Suprapubic skin (tissue), 4 donors: Measurements from ENCODE around the gene ASNSD1. TPM values are rescaled to one million over a fixed set of nuclear protein-coding genes. Genes with fewer than 3 reads are reported as not detected.
A peak's percentile ranks its signal among the peaks of the same experiment; 100 is the strongest.

Experiments used
- DNase-seq, 2 donors: peaks; one replicate each; pipeline ENCODE4 v3.0.0-alpha.2; 2019; ENCODE audit warnings: low spot score in 2 of 2
- H3K27ac ChIP-seq: fragments of 200-600 bp; sonication (generic); one replicate; pipeline ENCODE4 v1.5.1; 2019
- H3K27me3 ChIP-seq: fragments of 200-600 bp; sonication (generic); one replicate; pipeline ENCODE4 v1.5.1; 2019
- H3K36me3 ChIP-seq: fragments of 200-600 bp; sonication (generic); one replicate; pipeline ENCODE4 v1.5.1; 2019
- H3K4me1 ChIP-seq: fragments of 200-600 bp; sonication (generic); one replicate; pipeline ENCODE4 v1.5.1; 2019
- H3K4me3 ChIP-seq: fragments of 200-600 bp; sonication (generic); one replicate; pipeline ENCODE4 v1.5.1; 2019; ENCODE audit warnings: mild to moderate bottlenecking
- H3K9me3 ChIP-seq: fragments of 200-600 bp; sonication (generic); one replicate; pipeline ENCODE4 v1.5.1; 2019
- EP300 ChIP-seq: sonication (generic); formaldehyde crosslinking; IDR thresholded peaks from one replicate; pipeline ENCODE4 v1.6.1; 2017; ENCODE audit warnings: antibody characterized with exemption
- POLR2A ChIP-seq, 2 donors: fragments of 450-650 bp; IDR thresholded peaks; one replicate each; pipeline ENCODE4 v1.6.1; 2017; ENCODE audit warnings: antibody characterized with exemption in 2 of 2, mild to moderate bottlenecking in 2 of 2, moderate library complexity in 2 of 2
- POLR2AphosphoS5 ChIP-seq, 3 donors: sonication (generic); formaldehyde crosslinking; IDR thresholded peaks; one replicate each; pipeline ENCODE4 v1.6.1; 2017; ENCODE audit warnings: antibody characterized with exemption in 3 of 3
- WGBS: methylation state at CpG from one replicate; pipeline ENCODE4 v1.1.5; 2018; 5-methylcytosine and 5-hydroxymethylcytosine counted together
- total RNA-seq, 4 donors: library from RNA; depleted of rRNA; stranded (reverse); fragments of >200 nt; gene quantifications; one replicate each; pipeline ENCODE4 v1.1.0, GENCODE V29; 2016
- TF ChIP-seq, protein P1 (sequence below), 2 donors: fragments of 200-600 bp in 1 of 2; fragments of 450-650 bp in 1 of 2; sonication (generic) in 1 of 2; IDR thresholded peaks; one replicate each; pipeline ENCODE4 v1.5.1; 2016 to 2019; ENCODE audit warnings: antibody characterized with exemption in 2 of 2, mild to moderate bottlenecking in 1 of 2, moderate library complexity in 1 of 2

Gene ASNSD1
- total RNA-seq, 4 donors from 2014 or later: 27.9 to 34.8 (median 31.7) TPM

DNA sequence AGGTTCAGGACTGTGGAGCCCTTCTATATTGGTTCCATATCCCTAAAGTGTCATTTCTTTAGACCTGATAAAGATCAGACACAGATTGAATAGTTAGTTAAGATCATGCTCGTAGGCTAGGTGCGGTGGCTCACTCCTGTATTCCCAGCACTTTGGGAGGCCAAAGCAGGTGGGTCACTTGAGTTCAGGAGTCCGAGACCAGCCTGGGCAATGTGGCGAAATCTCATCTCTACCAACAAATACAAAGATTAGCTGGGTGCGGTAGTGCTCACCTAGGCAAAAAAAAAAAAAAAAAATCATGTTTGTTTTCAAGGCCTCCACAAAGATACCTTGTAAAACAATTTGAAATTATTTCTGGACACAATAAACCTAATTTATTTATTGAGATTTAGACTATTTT, 8.7 kb downstream of the ASNSD1 start:
- no peaks in the 10 kb centered on the region for H3K9me3 ChIP-seq
- no peak overlapping the region for H3K27ac ChIP-seq
- peaks cover 48% of the 10 kb centered on the region for H3K36me3 ChIP-seq
- no peaks in the 10 kb centered on the region for H3K27me3 ChIP-seq
- H3K4me1 ChIP-seq: peaks cover 9% of the 10 kb centered on the region
- no peak overlapping the region for H3K4me3 ChIP-seq
- 95% methylated on average over 5 of the region's 5 CpGs for WGBS
- no peak for DNase-seq
- no peak for TF ChIP-seq POLR2A (IDR thresholded peaks at IDR 0.05)
- TF ChIP-seq, protein P1, sequence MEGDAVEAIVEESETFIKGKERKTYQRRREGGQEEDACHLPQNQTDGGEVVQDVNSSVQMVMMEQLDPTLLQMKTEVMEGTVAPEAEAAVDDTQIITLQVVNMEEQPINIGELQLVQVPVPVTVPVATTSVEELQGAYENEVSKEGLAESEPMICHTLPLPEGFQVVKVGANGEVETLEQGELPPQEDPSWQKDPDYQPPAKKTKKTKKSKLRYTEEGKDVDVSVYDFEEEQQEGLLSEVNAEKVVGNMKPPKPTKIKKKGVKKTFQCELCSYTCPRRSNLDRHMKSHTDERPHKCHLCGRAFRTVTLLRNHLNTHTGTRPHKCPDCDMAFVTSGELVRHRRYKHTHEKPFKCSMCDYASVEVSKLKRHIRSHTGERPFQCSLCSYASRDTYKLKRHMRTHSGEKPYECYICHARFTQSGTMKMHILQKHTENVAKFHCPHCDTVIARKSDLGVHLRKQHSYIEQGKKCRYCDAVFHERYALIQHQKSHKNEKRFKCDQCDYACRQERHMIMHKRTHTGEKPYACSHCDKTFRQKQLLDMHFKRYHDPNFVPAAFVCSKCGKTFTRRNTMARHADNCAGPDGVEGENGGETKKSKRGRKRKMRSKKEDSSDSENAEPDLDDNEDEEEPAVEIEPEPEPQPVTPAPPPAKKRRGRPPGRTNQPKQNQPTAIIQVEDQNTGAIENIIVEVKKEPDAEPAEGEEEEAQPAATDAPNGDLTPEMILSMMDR (IDR thresholded peaks at IDR 0.05): no peak
- no peak for TF ChIP-seq EP300
- TF ChIP-seq POLR2AphosphoS5 (IDR thresholded peaks at IDR 0.05): no peak

GRCh38 chr2:189673661-189674373, 12.6 kb downstream of the ASNSD1 start:
- TF ChIP-seq POLR2A (IDR thresholded peaks at IDR 0.05): no peak
- TF ChIP-seq, protein P1 (IDR thresholded peaks at IDR 0.05): no peak
- no peak for TF ChIP-seq EP300
- no peak for TF ChIP-seq POLR2AphosphoS5 (IDR thresholded peaks at IDR 0.05)
- Histone ChIP-seq H3K4me1 (peaks cover 11% of the 10 kb centered on the region), H3K27me3 (no peaks in the 10 kb centered on the region), H3K27ac (peak overlapping the region; percentile 89), H3K4me3 (peak overlapping the region; percentile 52), H3K36me3 (peaks cover 21% of the 10 kb centered on the region), H3K9me3 (no peaks in the 10 kb centered on the region)
- 28% methylated on average over 12 of the region's 12 CpGs for WGBS
- no peak for DNase-seq

- Histone ChIP-seq H3K9me3 (no peaks in the 10 kb centered on the region), H3K4me1 (peaks cover 11% of the 10 kb centered on the region), H3K4me3 (peak within 1 kb of the TSS; percentile 52), H3K27ac (peak within 1 kb of the TSS; percentile 89), H3K36me3 (peaks cover 15% of the 10 kb centered on the region), H3K27me3 (no peaks in the 10 kb centered on the region)
- WGBS: 1% methylated on average over 46 of the region's 62 CpGs
- TF ChIP-seq POLR2AphosphoS5 (IDR thresholded peaks at IDR 0.05) (peak in 1 of 3 donors; percentile 31), POLR2A (IDR thresholded peaks at IDR 0.05) (peak in 1 of 2 donors; percentile 64), EP300 (peak; percentile 8)
- TF ChIP-seq, protein P1 (IDR thresholded peaks at IDR 0.05): peak; percentile 20 to 92
- peak; percentile 93 to 94 for DNase-seq
Observed at GRCh38 chr2:189674374-189675112, 13.3 kb downstream of the ASNSD1 start, which contains the start of gene ANKAR. Gene ANKAR, plus strand, starts transcription at chr2:189674670. Its CDS starts 1,821 bp downstream, at chr2:189676491.

DNA sequence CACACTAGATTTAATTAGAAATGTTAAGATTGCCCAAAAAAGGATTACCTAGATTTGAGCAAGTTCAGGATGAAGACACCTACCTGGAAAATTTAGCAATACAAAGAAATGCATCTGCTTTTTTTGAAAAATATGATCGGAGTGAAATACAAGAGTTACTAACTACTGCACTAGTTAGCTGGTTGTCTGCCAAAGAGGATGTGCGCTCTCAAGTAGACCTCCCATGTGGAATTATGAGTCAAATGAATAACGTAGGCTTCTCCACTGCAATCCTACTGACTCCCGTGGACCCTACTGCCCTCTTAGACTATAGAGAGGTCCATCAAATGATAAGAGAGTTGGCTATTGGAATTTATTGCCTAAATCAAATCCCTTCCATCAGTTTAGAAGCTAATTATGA, 15.2 kb downstream of the ASNSD1 start:
- TF ChIP-seq EP300: no peak
- no peak for TF ChIP-seq POLR2AphosphoS5 (IDR thresholded peaks at IDR 0.05)
- TF ChIP-seq, protein P1 (IDR thresholded peaks at IDR 0.05): no peak
- no peak for TF ChIP-seq POLR2A (IDR thresholded peaks at IDR 0.05)
- 55% methylated on average over 4 of the region's 4 CpGs for WGBS

DNA sequence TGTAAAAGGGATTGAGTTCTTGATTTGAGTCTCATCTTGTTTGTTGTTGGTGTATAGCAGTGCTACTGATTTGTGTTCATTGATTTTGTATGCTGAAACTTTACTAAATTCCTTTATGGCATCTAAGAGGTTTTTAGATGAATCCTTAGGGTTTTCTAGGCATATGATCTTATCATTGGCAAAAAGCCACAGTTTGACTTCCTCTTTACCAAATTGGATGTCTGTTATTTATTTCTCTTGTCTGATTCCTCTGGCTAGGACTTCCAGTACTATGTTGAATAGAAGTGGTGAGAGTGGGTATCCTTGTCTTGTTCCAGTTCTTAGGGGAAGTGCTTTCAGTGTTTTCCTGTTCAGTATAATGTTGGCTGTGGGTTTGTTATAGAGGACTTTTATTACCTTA, 18.0 kb downstream of the ASNSD1 start:
- TF ChIP-seq, protein P1 (IDR thresholded peaks at IDR 0.05): peak in 1 of 2 donors; percentile 8
- TF ChIP-seq POLR2A (IDR thresholded peaks at IDR 0.05) (no peak), EP300 (no peak), POLR2AphosphoS5 (IDR thresholded peaks at IDR 0.05) (no peak)

More for the DNA sequence above, 15.2 kb downstream of the ASNSD1 start:
- Histone ChIP-seq H3K27ac (no peak overlapping the region), H3K9me3 (no peaks in the 10 kb centered on the region), H3K27me3 (no peaks in the 10 kb centered on the region), H3K4me3 (no peak overlapping the region), H3K36me3 (peaks cover 2% of the 10 kb centered on the region), H3K4me1 (peaks cover 11% of the 10 kb centered on the region)
- no peak for DNase-seq

More for the DNA sequence above, 18.0 kb downstream of the ASNSD1 start:
- Histone ChIP-seq H3K9me3 (no peaks in the 10 kb centered on the region), H3K27me3 (no peaks in the 10 kb centered on the region), H3K4me1 (peaks cover 8% of the 10 kb centered on the region), H3K27ac (no peak overlapping the region), H3K4me3 (no peak overlapping the region), H3K36me3 (no peaks in the 10 kb centered on the region)
- no peak for DNase-seq
